ENCODE measurements around the gene IL1B. TPM values are rescaled to one million over a fixed set of nuclear protein-coding genes. Genes with fewer than 3 reads are reported as not detected.

IL1B gene
- total and polyA plus RNA-seq, 8 donors, result 0.32 to 3.9 (median 1.1) TPM

GRCh38 chr2:112800881-112801583 lies 35.5 kb downstream of the IL1B start:
- intact Hi-C loops (cut with DNase I), result no loop called here
- ATAC-seq (no peak), DNase-seq (no peak), FAIRE-seq (no peak)
- Histone ChIP-seq H3K4me1 (no peaks in the 10 kb centered on the region), H3K36me3 (no peaks in the 10 kb centered on the region), H3K27ac (no peak overlapping the region), H3K4me3 (no peak overlapping the region), H3K9me3 (no peaks in the 10 kb centered on the region), H3K27me3 (no peaks in the 10 kb centered on the region)
- 77 to 83% methylated on average over 4 of the region's 4 CpGs for WGBS, 2 donors
- TF ChIP-seq CTCF (IDR thresholded peaks at IDR 0.05), result no peak

GRCh38 chr2:112798979-112799975 lies 37.3 kb downstream of the IL1B start:
- intact Hi-C loops (cut with DNase I), result no loop called here
- 76 to 83% methylated on average over 8 of the region's 8 CpGs for WGBS, 2 donors
- no peaks in the 10 kb centered on the region for H3K9me3 ChIP-seq
- no peak overlapping the region for H3K4me3 ChIP-seq
- DNase-seq (no peak), ATAC-seq (no peak), FAIRE-seq (no peak)
- peaks cover 0 to 4% (median 0%) of the 10 kb centered on the region in 3 donors for H3K4me1 ChIP-seq
- no peak overlapping the region for H3K27ac ChIP-seq
- no peaks in the 10 kb centered on the region for H3K36me3 ChIP-seq
- no peak for TF ChIP-seq CTCF (IDR thresholded peaks at IDR 0.05)
- H3K27me3 ChIP-seq, result no peaks in the 10 kb centered on the region

- intact Hi-C loops (cut with DNase I), result no loop called here
- 0% methylated on average over 1 of the region's 1 CpG for WGBS, 2 donors
Observed at GRCh38 chr2:112796486-112796885, 40.1 kb downstream of the IL1B start.

GRCh38 chr2:112795774-112796173 lies 40.8 kb downstream of the IL1B start:
- no peaks in the 10 kb centered on the region for H3K36me3 ChIP-seq
- no peak overlapping the region for H3K4me3 ChIP-seq
- ATAC-seq (peak; percentile 31 to 81 (median 66)), FAIRE-seq (no peak), DNase-seq (peak in 3 of 6 donors; percentile 17 to 27 (median 25))
- 61 to 66% methylated on average over 1 of the region's 1 CpG for WGBS, 2 donors
- TF ChIP-seq CTCF (IDR thresholded peaks at IDR 0.05), result no peak
- H3K4me1 ChIP-seq, result peaks cover 0 to 12% (median 5%) of the 10 kb centered on the region in 3 donors
- H3K27me3 ChIP-seq, result no peaks in the 10 kb centered on the region
- no peaks in the 10 kb centered on the region for H3K9me3 ChIP-seq
- peak overlapping the region in 1 of 4 donors; percentile 6 for H3K27ac ChIP-seq
- intact Hi-C loops (cut with DNase I), result no loop called here

More at GRCh38 chr2:112796486-112796885, 40.1 kb downstream of the IL1B start:
- H3K27me3 ChIP-seq, result no peaks in the 10 kb centered on the region
- FAIRE-seq, result no peak
- no peak for ATAC-seq
- no peaks in the 10 kb centered on the region for H3K9me3 ChIP-seq
- peaks cover 0 to 12% (median 5%) of the 10 kb centered on the region in 3 donors for H3K4me1 ChIP-seq
- no peak overlapping the region for H3K4me3 ChIP-seq
- no peak overlapping the region for H3K27ac ChIP-seq
- no peak for TF ChIP-seq CTCF (IDR thresholded peaks at IDR 0.05)
- H3K36me3 ChIP-seq, result no peaks in the 10 kb centered on the region
- DNase-seq, result no peak
